AG04450 (cell line): Measurements from ENCODE around the gene UGT2B7. TPM values are rescaled to one million over a fixed set of nuclear protein-coding genes. Genes with fewer than 3 reads are reported as not detected.
A peak's percentile ranks its signal among the peaks of the same experiment; 100 is the strongest.

Experiments
- CTCF ChIA-PET: fragments of 300-600, 350-600 bp; formaldehyde crosslinking; extraction: SDS; loops from one replicate; lab custom pipeline; 2022; ENCODE audit warnings: antibody characterized with exemption, inconsistent platforms; lab: Charles Lee
- POLR2A ChIA-PET: fragments of 350-600 bp; formaldehyde crosslinking; extraction: SDS; loops from one replicate; lab custom pipeline; 2021; ENCODE audit warnings: antibody characterized with exemption, inconsistent platforms; lab: Yijun Ruan, JAX
- DNase-seq: peaks from one replicate; pipeline ENCODE4 v3.0.0-alpha.2; 2011; ENCODE audit warnings: low read depth, low spot score
- H3K27ac ChIP-seq: one replicate; pipeline ENCODE4 v1.5.1; 2012; ENCODE audit warnings: low read depth, low read length, control low read depth
- H3K27me3 ChIP-seq: one replicate; pipeline ENCODE4 v1.6.0; 2012; ENCODE audit warnings: low read length; ENCODE audit not compliant: control insufficient read depth, insufficient read depth
- H3K4me3 ChIP-seq: 2 replicates; pipeline ENCODE4 v1.5.1; 2011; ENCODE audit warnings: mild to moderate bottlenecking, low read depth, low read length, control low read depth
- H3K9me3 ChIP-seq: 2 replicates; pipeline ENCODE4 v1.5.1; 2012; ENCODE audit warnings: low read length; ENCODE audit not compliant: control insufficient read depth, insufficient read depth
- polyA plus RNA-seq: library from polyadenylated mRNA; depleted of rRNA; stranded (reverse); fragments of >200 nt; gene quantifications from 2 replicates; pipeline ENCODE4 v1.2.3, GENCODE V29; 2011; rRNA removed
- TF ChIP-seq, protein P1 (sequence below): IDR thresholded peaks from 2 replicates; pipeline ENCODE4 v1.5.1; 2011; ENCODE audit warnings: low read depth, low read length, control low read depth, inconsistent platforms

UGT2B7 gene
- polyA plus RNA-seq, 1 experiment = 0.04 TPM

DNA sequence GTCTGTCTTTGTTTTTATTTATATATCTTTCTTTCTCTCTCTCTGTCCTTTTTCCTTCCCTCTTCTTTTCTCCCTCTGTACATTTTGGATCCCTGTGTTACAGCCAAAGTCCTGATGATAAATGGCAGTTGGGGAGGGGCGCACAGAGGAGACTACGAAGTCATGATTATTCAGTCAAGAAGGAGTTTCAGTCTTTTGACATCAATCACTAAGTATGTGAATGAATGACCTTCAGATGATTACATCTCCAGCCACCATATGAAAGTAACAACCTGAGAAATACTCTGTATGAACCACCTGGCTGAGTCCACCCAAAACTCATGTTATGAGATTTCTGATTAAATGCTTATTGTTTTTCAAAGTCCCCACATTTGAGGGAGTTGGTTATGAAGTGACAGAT, 45.0 kb downstream of the UGT2B7 start:
- Histone ChIP-seq H3K27me3 (no peaks in the 10 kb centered on the region), H3K9me3 (no peaks in the 10 kb centered on the region), H3K27ac (no peak overlapping the region), H3K4me3 (no peak overlapping the region)
- DNase-seq = no peak
- POLR2A ChIA-PET = no interaction called here
- TF ChIP-seq, protein P1, sequence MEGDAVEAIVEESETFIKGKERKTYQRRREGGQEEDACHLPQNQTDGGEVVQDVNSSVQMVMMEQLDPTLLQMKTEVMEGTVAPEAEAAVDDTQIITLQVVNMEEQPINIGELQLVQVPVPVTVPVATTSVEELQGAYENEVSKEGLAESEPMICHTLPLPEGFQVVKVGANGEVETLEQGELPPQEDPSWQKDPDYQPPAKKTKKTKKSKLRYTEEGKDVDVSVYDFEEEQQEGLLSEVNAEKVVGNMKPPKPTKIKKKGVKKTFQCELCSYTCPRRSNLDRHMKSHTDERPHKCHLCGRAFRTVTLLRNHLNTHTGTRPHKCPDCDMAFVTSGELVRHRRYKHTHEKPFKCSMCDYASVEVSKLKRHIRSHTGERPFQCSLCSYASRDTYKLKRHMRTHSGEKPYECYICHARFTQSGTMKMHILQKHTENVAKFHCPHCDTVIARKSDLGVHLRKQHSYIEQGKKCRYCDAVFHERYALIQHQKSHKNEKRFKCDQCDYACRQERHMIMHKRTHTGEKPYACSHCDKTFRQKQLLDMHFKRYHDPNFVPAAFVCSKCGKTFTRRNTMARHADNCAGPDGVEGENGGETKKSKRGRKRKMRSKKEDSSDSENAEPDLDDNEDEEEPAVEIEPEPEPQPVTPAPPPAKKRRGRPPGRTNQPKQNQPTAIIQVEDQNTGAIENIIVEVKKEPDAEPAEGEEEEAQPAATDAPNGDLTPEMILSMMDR = no peak
- CTCF ChIA-PET = no interaction called here

DNA sequence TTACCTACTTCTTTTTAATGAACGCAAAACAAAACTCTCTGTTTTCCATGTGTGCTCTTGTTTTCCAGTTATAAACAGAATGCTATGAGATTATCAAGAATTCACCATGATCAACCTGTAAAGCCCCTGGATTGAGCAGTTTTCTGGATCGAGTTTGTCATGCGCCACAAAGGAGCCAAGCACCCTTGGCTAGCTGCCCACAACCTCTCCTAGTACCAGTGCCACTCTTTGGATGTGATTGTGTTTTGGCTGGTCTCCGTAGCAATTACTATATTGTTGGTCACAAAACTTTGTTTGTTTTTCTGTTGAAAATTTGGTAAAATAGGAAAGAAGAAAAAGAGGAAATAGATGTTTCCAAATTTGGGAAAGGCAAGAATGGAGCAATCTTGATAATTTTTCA, 51.1 kb downstream of the UGT2B7 start:
- no peaks in the 10 kb centered on the region for H3K27me3 ChIP-seq
- no peak for DNase-seq
- H3K9me3 ChIP-seq = no peaks in the 10 kb centered on the region
- no peak overlapping the region for H3K27ac ChIP-seq
- TF ChIP-seq, protein P1 = no peak
- POLR2A ChIA-PET = no interaction called here
- CTCF ChIA-PET = interaction anchor here (1.2 kb wide), 1 partner anchor 11 kb away, joined by 3 read pairs; no protein-coding TSS in a partner anchor
- H3K4me3 ChIP-seq = no peak overlapping the region

DNA sequence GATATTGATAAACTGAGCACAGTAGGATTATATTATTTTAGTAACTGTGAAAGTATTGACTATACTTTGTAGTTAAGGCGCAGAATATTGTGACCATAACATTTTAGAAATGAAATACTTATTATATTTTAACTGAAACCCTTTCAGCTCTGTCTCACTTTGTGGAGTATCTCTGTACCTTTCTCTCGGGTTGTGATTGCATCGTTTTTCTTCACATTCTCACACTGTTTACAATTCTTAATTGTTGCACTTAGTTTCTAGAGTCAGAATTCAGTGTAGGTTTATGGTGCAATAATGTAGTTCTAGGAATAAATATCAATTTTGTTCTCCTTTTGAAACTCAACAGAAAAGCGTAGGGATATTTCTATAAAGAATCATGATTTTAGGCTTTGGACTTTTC, 57.7 kb downstream of the UGT2B7 start:
- Histone ChIP-seq H3K4me3 (no peak overlapping the region), H3K27me3 (no peaks in the 10 kb centered on the region), H3K9me3 (no peaks in the 10 kb centered on the region), H3K27ac (no peak overlapping the region)
- TF ChIP-seq, protein P1 = no peak
- ChIA-PET CTCF (interaction anchor here (1.0 kb wide), 1 partner anchor 16 kb away, joined by 3 read pairs; no protein-coding TSS in a partner anchor), POLR2A (no interaction called here)
- DNase-seq = no peak

DNA sequence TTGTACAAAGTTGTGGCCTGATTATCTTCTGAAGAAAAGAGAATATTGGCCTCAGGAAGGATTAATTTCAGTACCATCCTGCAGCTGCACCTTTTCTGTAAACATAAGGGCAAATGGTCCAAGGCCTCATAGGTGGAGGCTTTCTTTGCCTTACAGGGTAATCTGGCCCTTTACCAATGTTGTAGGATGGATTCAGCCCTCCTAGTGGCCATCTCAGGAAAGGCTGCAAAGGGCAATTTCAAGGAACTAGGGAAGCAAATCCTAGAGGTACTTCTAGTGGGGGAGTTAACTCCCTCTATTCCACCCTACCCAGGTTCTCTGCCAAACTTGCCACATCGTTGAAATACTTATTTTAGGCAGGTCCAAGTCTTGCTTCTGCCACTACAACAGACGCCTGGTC, 60.6 kb downstream of the UGT2B7 start:
- Histone ChIP-seq H3K4me3 (no peak overlapping the region), H3K27me3 (no peaks in the 10 kb centered on the region), H3K9me3 (no peaks in the 10 kb centered on the region), H3K27ac (no peak overlapping the region)
- ChIA-PET CTCF (interaction anchor here (1.0 to 1.1 kb wide), 2 partner anchors 12 to 58 kb away, joined by 3 read pairs; no protein-coding TSS in a partner anchor), POLR2A (no interaction called here)
- TF ChIP-seq, protein P1 = peak; percentile 50
- DNase-seq = no peak

Other genes with a start within 250 kb of the UGT2B7 start
- not detected in 2 replicates for gene UGT2A3, start 144.7 kb upstream of the UGT2B7 start, polyA plus RNA-seq
- gene UGT2B11, start 118.3 kb downstream of the UGT2B7 start, polyA plus RNA-seq = not detected in 2 replicates
- gene UGT2B28, start 184.0 kb downstream of the UGT2B7 start, polyA plus RNA-seq = not detected in 2 replicates